NK-92 (cell line): ENCODE measurements around the gene TSC2.
A peak's percentile ranks its signal among the peaks of the same experiment; 100 is the strongest.
"Not testable (repeated sequence)": the region's sequence is repeated elsewhere in the genome, so short reads cannot be mapped to it uniquely, and the experiment has no call there.

Experiments
- DNase-seq: peaks from one replicate; lab custom pipeline; 2025; ENCODE audit not compliant: unreplicated experiment; lab: John Stamatoyannopoulos, UW

The TSC2 gene

DNA sequence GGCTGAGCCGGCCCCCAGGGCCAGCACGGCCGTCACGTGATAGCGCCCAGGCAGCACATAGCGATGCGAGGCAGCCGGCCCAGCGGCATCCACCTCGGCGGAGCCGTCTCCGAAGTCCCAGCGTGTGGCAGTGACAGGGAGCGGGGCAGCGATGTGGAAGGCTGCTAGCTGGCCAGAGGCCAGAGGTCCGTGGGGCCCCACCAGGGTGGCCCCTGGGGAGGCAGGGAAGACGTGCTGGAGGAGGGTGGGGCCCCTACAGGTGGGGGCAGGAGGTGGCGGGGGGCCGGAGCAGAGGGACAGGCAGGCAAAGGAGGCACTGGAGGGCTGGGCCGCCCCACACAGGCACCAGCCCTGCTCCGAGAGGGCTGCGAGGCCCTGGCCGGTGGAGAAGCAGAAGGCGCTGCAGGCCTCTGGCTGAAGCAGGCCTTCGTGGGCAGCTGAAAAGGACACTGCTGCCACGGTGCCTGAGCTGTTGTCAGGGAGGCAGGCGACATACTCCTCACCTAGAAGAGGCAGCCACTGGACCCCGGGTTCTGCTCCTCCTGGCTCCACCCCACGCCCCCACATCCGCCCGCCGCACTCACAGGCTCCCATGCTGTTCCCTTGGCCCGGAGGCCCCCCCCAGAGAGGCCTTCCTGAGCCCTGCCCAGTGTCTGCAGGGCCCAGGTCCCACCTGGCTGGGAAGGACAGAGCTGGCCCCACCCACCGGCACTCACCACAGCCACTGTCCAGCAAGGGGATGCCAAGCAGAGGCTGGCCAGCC is 70.4 kb downstream of the TSC2 start:
- DNase-seq = not testable (repeated sequence)

DNA sequence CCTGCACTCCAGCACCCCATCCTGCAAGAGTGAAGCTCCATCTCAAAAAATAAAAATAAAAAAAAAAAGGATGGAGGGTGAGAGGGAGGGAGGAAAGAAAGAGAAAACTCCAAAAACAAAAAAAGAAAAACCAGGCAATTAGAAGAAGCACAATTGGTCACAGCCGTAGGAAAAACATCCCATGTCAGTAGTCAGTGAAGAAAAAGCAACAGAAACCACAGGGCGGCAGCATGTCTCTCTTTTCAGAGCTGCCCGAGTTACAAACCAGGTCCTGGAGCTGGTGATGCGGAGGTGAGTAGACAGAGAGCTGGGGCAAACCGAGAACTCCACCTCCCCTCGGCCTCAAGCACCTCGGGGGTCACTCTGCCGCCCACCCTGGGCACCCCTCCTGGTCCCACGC is 73.5 kb downstream of the TSC2 start:
- not testable (repeated sequence) for DNase-seq

DNA sequence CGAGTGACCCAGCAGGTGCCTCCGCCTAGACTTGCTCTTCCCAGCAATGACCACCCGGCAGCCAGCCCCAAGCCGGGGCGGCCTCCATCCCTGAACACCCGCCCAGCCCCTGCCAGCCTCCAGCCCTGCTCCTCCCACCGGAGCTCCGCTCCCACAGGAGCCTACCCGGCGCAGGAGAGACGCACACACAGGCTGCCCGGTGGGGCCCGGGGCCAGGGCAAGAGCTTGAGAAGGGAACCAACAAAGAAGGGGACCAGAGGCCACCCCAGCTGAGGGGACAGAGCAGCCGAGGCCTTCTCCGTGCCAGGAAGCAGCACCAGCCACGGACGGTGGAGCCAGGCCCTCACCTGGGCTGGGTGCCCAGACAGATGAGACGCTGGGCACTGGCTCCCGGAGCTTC is 74.1 kb downstream of the TSC2 start:
- DNase-seq = no peak

DNA sequence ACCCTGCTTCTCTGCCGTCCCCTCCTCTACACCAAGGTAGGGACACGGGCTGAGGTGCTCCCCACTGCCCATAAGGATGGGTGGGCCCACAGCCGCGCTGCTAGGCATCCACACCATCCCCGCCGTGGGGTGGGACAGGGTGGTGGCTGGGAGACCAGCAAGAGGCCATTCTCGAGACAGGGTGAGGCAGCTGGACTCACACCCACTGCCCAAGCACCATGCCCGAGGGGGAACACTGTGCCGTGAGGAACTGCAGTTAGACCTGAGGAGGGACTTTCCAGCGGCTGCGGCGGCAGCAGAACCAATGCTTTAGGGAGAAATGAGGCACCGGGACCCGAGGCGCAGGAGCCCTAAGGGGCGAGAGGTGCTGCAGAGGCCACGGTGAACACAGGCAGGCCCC is 74.6 kb downstream of the TSC2 start:
- no peak for DNase-seq

DNA sequence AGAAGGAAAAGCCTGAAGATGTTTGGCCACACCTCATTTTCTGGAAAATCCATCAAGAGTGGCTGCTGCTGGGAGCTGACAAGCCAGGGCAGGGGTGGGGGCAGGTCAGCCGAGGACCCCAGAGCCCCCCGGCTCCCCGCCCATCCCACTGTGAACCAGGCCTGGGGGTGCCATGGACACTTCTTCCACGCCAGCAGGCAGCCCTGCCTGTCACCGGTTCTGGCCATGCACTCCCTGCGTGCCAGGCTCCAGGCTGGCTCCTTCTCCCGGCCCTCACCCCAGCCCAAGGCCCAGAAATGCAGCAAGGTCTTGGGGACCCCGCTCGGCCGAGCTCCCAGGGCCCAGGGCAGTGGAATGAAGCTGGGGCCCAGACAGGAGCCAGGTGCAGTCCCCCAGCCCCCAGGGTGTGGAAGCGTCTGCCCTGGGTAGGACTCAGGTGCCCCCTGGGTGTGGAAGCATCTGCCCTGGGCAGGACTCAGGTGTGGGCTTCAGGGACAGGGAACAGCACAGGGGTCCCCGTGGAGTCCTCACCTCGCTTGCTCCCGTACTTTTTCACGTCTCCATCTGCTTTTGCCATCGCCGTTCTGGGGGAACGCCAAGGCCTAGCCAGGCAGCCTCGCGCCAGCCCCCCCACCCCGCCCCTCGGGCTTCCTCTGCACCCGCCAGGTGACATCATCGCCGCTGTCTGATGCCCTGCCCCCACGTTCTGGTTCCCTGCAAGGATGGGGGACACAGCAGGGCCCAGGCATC is 75.3 kb downstream of the TSC2 start:
- DNase-seq = not testable (repeated sequence)

DNA sequence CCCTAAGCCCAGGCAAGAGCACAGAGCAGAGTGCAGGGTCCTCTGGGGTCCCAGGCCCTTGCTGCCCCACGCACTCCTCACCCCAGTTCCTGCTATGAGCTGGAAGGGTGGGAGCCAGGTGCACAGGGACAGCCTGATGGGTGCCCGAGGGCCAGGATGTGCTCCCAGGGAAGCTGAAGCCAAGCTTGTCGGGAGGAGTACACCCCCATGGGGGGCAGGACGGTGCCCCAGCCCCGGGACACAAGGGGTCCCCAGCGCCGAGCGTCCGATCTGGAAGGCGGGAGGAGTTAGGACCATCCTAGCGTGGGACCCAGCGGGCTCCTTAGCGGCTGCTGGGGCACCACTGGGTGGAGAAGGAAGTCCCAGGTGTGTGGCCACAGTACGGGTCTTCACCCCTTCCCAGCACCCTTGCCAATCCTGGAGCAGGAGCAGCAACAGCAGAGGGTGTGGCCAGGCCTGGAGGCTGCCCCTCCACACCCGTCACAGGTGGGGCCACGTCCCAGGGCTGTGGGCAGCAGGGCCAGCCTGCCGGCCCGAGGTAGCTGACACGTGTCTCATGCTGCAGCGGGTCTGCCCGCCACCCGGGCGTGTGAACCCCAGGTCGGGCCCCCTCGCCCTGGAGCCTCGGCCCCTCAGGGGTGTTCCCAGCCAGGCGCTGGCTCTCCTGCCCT is 76.1 kb downstream of the TSC2 start:
- not testable (repeated sequence) for DNase-seq

DNA sequence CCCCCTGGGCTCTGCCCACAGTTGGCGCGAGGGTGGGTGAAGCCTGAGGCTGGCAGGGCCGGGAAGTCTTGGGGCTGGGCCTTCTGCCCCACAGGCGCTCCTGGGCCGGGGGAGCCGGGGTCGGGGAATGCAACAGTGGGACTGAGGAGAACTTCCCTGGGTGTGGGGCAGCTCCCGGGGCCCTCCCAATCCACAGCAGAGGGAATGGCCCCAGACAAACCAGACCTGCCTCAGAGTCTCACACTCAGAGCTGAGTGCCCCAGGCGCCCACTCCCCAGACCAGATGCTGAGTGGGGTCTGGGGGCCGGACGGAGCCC is 76.5 kb downstream of the TSC2 start:
- not testable (repeated sequence) for DNase-seq

DNA sequence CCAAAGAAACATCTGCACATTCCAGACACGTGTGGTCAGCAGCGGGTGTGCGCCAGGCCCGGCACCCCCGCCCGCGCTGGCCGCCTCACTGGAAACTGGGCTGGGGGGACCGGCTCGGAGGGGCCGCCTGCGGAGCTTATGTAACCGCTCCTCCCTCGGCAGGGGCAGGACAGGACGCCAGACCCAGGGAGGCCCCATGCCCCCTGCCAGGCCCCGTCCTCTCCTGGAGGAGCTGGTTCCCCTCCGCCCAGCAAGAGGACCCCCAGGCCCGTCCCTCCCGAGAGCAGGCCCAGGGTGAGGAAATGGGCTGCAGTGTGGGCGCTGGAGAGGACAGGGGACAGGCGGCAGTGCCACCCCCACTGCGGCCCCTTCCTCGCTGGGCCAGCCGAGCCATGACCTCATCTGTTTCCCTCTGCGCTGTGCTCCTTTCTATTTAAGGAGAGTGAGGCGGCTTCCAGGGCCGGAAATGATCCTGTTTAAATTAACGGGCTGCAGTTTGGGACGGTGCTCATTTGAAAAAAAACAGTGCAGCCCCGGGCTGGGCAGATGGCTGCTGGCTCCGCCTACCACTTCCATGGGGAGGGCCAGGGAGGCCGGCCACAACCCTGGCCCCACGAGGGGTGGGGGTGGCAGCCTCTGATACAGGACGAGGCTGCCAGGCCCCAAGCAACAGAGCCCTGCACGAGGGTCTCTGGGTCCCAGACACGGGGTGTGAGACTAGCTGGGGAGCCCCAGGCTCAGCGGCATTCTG is 77.1 kb downstream of the TSC2 start:
- not testable (repeated sequence) for DNase-seq

DNA sequence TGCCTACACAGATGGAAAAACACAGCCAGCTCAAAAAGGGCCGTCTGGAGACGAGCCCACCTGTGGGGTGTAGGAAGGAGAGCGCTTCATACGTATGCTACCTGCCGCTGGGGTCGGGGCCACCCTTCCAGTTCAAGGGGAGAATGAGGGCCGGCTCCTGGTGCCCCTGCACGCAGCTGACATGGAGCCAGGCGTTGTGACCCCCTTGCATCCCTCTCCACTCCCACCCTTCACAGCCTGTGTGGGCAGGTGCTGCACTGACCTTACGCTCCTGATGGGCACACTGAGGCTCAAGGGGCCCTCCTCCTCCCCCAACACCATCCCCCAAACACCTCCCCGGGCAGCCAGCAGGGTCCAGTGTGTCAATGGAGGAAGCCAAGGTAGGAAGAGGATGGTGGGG is 77.8 kb downstream of the TSC2 start:
- DNase-seq = not testable (repeated sequence)

DNA sequence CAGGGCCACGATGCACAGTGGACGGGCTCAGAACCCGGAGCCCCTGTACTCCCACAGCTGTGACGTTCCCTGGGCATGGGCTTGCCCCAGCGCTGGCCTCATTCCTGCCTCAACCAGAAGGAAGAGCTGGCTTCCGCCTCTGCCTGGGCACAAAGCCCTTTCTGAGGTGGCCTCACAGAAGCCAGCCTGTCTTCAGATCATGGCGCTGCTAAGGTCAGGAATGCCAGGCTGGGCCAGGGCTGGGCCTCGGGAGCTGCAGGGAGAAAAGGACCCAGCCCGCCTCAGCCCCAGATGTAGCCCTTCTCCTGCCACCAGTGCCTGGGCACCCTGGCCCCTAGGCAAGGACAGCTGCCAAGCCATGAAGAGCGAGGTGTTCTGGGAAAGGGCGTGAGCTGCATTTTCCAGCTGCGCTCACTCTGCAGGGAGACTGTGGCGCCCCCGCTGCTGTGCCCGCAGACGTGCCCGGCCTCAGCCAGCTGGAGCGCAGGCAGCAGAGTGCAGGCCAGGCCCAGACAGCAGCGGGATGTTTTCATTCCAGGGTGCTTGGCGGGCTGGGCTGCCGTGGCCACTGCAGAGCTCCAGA is 78.5 kb downstream of the TSC2 start:
- not testable (repeated sequence) for DNase-seq

DNA sequence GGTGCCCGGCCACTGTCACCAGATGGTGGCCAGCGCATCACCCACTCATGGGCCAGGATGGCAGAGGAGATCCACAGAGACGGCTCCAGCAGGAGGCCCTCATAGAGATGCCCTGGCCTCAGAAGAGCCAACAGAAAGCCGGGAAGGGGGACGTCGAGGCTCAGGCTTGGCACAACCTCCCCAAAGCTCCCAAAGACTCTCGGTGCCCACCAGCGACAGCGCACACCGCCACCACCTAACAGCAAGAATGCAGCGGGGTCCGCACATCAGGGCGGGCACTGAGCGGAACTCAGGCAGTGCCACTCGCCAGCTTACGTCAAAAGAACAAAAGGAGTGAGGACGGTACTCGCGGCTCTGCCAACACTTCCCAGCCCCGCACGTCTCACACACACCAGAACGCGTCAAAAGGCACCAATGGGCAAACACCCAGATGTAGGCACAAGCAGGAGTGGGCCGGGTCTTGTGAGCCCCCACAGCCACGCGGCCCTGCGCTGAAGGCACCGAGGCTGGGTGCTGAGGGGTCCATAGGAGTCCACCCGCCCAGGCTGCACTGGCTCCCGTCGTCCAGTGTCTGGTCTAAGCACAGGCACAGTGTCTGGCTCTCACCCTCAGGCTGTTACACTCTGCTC is 79.3 kb downstream of the TSC2 start:
- DNase-seq = not testable (repeated sequence)

DNA sequence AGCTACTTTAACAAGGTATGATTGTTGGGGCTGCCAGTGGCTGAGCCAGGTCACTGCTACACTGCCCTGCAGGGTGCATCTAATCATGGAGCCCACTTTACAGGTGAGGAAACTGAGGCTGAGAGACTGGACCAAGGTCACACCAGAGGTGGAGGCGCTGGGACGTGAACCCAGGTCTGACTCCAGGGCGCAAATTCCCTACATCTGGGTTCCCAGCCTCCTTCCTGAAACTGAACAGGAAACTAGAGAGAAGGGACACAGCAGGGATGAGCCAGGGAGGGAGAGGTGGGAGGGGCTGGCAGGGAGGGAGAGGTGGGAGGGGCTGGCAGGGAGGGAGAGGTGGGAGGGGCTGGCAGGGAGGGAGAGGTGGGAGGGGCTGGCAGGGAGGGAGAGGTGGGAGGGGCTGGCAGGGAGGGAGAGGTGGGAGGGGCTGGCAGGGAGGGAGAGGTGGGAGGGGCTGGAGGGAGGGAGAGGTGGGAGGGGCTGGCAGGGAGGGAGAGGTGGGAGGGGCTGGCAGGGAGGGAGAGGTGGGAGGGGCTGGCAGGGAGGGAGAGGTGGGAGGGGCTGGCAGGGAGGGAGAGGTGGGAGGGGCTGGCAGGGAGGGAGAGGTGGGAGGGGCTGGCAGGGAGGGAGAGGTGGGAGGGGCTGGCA is 80.0 kb downstream of the TSC2 start:
- DNase-seq = not testable (repeated sequence)

DNA sequence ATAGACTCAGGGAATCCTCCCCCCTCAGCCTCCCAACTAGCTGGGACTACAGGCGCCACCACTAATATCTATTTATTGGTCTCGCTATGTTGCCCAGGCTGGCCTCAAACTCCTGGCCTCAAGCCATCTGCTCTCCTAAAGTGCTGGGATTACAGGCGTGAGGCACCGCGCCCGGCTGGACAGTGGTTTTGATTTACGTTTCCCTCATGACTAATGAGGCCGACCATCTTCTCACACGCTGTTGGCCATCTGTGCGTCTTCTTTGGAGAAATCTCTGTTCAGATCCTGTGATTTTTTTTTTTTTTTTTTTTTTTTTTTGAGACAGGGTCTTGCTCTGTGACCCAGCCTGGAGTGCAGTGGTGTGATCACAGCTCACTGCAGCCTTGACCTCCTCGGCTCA is 81.5 kb downstream of the TSC2 start:
- not testable (repeated sequence) for DNase-seq

DNA sequence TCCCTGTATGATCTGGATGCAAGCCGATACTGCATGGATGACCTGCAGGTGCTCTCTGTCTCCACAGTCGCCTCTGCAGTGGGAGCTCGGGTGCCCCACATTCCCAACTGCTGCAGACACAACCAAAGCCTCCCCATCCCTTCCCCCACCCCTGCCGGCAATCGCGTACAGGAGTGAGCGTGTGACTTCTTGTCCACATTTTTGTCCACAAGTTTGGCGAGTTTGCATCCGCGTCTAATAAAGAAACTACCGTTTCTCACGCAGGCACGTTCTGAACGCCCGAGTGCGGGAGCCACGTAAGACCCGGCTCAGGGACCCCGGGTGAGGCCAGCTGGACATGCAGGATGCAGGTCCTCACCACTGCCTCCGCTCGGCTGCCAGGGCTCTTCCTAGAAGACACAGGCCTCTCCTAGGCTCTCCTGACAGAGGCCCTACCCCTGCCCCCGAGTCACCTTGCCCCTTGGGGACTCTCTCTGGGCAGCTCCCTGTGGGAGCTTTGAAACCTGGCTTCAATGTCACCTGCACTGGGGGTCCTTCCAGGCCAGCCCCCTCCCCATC is 82.2 kb downstream of the TSC2 start:
- DNase-seq = not testable (repeated sequence)

DNA sequence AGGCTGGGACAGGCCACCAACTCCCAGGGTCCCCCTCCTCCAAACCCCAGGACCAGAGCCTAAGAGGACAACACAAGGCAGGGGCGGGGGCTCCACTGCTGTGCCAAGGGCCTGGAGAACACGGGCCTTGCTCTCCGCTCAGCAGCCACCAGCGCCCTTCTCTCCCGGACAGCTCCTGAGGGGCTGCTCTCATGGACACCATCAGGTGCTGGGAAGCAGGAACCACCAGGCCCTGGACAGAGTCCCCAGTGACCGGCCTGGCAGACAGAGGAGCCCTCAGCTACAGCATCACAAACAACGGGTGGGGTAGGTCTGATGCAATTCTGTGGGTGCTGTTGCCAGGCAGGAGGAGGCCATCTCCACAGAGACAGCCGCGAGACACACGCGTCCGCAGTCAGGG is 86.0 kb downstream of the TSC2 start:
- DNase-seq = not testable (repeated sequence)

DNA sequence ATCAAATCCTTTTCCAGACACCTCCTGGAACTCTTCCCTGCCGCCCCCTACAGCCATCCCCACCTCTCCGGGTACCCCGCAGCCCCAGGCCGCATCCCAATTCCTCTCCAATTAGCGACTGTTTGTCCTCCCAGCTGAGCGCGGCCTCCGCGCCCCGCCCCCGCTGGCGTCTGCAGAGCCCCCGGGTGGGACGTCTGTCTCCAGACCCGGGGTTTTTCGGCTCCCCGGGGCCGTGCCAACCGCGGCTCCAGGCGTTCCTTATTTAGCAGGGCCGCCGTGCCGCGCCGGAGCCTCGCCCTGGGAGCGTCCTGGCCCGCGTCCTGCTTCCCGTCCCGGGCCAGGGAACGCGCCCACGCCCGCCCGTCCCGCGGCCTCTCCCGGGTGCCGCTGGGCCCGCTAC is 87.3 kb downstream of the TSC2 start:
- not testable (repeated sequence) for DNase-seq

DNA sequence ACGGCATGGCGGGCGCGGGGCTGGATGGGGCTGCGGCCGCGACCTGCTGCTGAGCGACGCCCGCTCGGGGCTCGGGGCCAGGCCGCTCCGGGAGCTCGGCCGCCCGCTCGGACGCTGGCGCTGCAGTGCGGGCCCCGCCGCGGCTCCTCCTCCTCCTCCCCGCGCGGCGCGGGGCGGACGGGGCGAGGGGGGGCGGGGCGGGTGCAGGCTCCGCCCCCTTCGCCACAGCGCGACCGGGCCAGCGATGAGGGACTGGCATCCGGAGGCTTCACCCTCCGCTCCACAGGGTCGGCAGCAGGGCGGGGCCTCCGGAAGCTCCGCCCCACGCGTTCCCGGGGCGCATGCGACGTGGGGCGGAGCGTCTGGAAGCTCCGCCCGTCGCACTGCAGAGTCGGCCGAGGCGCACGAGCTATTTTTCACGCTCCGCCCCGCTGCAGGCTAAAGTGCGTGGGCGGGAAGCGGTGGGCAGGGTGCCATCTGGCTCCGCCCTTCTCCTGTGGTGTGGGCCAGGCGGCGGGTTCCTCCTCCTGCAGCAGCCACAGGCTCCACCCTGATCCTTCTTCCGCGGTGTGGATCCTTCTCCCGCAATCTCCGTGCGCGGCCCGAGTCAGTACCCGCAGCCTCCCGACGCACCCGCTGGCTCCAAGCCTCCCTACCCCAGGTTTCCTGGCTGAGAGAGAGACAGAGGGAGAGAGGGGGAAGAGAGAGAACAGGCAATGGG is 88.1 kb downstream of the TSC2 start, which contains the start of gene PKD1:
Gene PKD1 (minus strand): TSS at position 129 of the 721 bp plus-strand sequence. CDS start 209 bp downstream, outside the sequence.
- DNase-seq = peak; percentile 80
